Colonic mucosa (tissue), 4 donors: ENCODE data around the gene CHST14. TPM values are rescaled to one million over a fixed set of nuclear protein-coding genes. Genes with fewer than 3 reads are reported as not detected.

Experiments
- DNase-seq: peaks from one replicate; pipeline ENCODE4 v3.0.0-alpha.2; 2020
- H3K27ac ChIP-seq: fragments of 200-600 bp; one replicate; pipeline ENCODE4 v1.8.0; 2021
- H3K27me3 ChIP-seq: fragments of 200-600 bp; one replicate; pipeline ENCODE4 v1.8.0; 2021
- H3K36me3 ChIP-seq: fragments of 200-600 bp; one replicate; pipeline ENCODE4 v1.8.0; 2021
- H3K4me1 ChIP-seq: fragments of 200-600 bp; one replicate; pipeline ENCODE4 v1.8.0; 2021; ENCODE audit warnings: mild to moderate bottlenecking
- H3K4me3 ChIP-seq: fragments of 200-600 bp; one replicate; pipeline ENCODE4 v1.8.0; 2021
- H3K9ac ChIP-seq, 2 donors: one replicate each; pipeline ENCODE4 v1.7.0; 2013; ENCODE audit warnings: control low read depth in 2 of 2, low read depth in 2 of 2, low read length in 2 of 2
- H3K9me3 ChIP-seq: fragments of 200-600 bp; one replicate; pipeline ENCODE4 v1.8.0; 2021
- CTCF ChIP-seq: fragments of 200-600 bp; IDR thresholded peaks from one replicate; pipeline ENCODE4 v1.8.0; 2022; ENCODE audit warnings: antibody characterized with exemption, mild to moderate bottlenecking
- intact Hi-C: fragments of 100-400 bp; cut with DNase I; formaldehyde crosslinking; loops from one replicate; pipeline ENCODE4 v1.14.1; 2022
- total RNA-seq, 2 donors: library from RNA; stranded (reverse); fragmentation: NEBNext Ultra II Directional in 1 of 2; extraction: Animal tissue kit (Norgen Biotek cat#: 25700) in 1 of 2; gene quantifications; one replicate each; pipeline ENCODE4 v1.2.1, GENCODE V29; 2021
- donor health status: healthy.
- donor health status: DM: no; HTN: no; CAD: no.
- donor health status: DM: no; HTN: no; CAD: no.

The CHST14 gene
- total RNA-seq, 2 donors from 2014 or later, result 3.9 to 4.5 TPM

DNA sequence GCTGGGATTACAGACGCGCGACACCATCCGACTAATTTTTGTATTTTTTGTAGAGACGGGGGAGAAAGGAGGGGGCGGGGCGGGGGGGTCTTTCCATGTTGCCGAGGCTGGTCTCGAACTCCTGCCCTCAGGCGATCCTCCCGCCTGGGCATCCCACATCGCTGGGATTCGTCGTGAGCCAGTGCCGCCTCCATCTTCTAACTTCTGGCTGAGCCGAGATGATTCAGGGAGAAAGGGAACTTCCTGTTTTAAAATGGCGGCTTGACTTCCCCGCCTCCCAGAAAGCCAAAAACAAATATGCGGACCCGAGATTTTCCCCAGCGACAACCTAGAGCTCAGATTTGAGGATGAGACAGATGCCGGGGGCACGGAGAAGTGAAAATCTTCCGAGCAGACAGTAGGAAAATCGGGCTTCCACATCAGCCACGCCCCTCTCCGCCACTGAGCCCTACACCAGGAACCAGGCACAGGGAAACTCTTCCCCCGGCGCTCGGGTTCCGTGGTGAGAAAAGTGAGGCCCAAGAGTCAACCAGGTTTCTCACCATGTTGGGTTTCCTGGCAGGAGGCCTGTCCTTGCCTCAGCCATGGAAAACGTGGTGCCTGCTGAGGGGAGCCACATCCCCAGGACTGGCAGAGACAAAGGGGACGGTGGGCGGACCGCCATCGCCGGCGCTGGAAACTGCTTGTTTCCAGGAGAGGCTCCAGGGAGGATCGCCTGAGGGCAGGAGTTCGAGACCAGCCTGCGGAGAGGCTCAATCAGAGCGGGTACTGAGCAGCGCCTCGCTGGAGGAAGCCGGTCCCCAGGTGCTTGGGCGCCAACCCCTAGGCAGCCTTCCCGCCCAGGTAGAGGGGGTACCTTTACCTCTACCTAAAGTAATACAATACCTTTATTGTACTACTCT is 18.7 kb downstream of the CHST14 start:
- H3K27me3 ChIP-seq, result no peaks in the 10 kb centered on the region
- no peaks in the 10 kb centered on the region for H3K4me1 ChIP-seq
- no peaks in the 10 kb centered on the region for H3K9me3 ChIP-seq
- H3K4me3 ChIP-seq, result no peak overlapping the region
- no peak overlapping the region for H3K9ac ChIP-seq
- no peak for TF ChIP-seq CTCF
- H3K27ac ChIP-seq, result no peak overlapping the region
- H3K36me3 ChIP-seq, result no peaks in the 10 kb centered on the region
- intact Hi-C loops, result no loop called here
- no peak for DNase-seq

- TF ChIP-seq CTCF, result no peak
- Histone ChIP-seq H3K27ac (no peak overlapping the region), H3K27me3 (no peaks in the 10 kb centered on the region), H3K9ac (no peak overlapping the region), H3K4me3 (no peak overlapping the region), H3K36me3 (no peaks in the 10 kb centered on the region), H3K4me1 (no peaks in the 10 kb centered on the region), H3K9me3 (no peaks in the 10 kb centered on the region)
- no peak for DNase-seq
- intact Hi-C loops, result no loop called here
Observed at GRCh38 chr15:40493089-40493840, 22.5 kb downstream of the CHST14 start.

- no peaks in the 10 kb centered on the region for H3K36me3 ChIP-seq
- no peak overlapping the region for H3K27ac ChIP-seq
- no peaks in the 10 kb centered on the region for H3K27me3 ChIP-seq
- no peak for DNase-seq
- no peaks in the 10 kb centered on the region for H3K9me3 ChIP-seq
- no peaks in the 10 kb centered on the region for H3K4me1 ChIP-seq
- H3K9ac ChIP-seq, result no peak overlapping the region
- H3K4me3 ChIP-seq, result no peak overlapping the region
- intact Hi-C loops, result no loop called here
- no peak for TF ChIP-seq CTCF
Observed at GRCh38 chr15:40495516-40495915, 24.7 kb downstream of the CHST14 start.

GRCh38 chr15:40498418-40498817 is 27.6 kb downstream of the CHST14 start:
- intact Hi-C loops, result no loop called here
- Histone ChIP-seq H3K4me3 (no peak overlapping the region), H3K36me3 (no peaks in the 10 kb centered on the region), H3K9me3 (no peaks in the 10 kb centered on the region), H3K27me3 (no peaks in the 10 kb centered on the region), H3K27ac (no peak overlapping the region), H3K9ac (no peak overlapping the region), H3K4me1 (no peaks in the 10 kb centered on the region)
- DNase-seq, result no peak
- no peak for TF ChIP-seq CTCF

DNA sequence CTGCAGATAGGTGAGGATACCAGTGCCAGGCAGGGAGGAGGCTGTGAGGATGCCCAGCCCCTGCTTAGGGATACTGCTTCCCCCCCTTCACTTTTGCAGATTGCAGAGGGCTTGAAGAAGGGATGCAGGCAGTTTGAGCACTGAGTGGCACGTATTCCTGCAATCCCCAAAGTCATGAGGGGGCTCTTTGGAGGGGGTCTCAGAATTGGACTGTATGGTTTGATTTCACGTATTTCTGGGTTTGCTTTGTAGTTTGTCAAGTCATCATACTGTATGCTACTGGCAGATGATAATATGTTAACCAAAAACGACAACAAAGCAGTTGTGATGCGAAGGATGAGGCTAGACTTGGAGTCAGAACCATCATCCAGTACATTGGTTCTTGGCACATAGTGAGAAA is 28.1 kb downstream of the CHST14 start:
- H3K27ac ChIP-seq, result no peak overlapping the region
- no peak for TF ChIP-seq CTCF
- intact Hi-C loops, result no loop called here
- H3K27me3 ChIP-seq, result no peaks in the 10 kb centered on the region
- H3K4me1 ChIP-seq, result no peaks in the 10 kb centered on the region
- no peak overlapping the region for H3K9ac ChIP-seq
- no peaks in the 10 kb centered on the region for H3K9me3 ChIP-seq
- DNase-seq, result no peak
- no peak overlapping the region for H3K4me3 ChIP-seq
- no peaks in the 10 kb centered on the region for H3K36me3 ChIP-seq
